ENCODE results near the gene ZDHHC21.

DNA sequence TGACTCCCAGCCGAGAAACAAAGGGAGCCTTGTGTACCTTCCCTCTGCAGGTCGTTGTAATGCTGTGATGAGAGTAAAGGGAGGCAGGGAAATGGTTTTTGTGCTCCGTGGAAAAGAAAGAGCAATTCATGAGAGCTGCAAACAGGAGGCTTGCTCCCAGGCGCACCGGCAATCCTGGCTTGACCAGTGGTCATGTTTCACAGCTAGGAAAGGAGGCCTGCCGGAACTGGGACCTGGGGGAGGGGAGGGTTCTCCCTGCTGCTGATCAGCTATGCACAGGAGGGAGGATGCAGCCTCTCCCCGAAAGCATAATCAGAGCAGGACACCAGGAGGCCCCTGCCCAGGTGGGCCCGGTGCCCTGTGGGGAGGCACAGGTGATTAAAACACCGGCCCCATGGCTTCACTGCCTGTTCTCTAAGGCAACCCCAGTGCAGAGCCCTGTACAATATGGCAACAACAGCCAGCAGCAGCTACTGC lies 131.3 kb downstream of the ZDHHC21 start:
- TF ChIP-seq, protein P1, sequence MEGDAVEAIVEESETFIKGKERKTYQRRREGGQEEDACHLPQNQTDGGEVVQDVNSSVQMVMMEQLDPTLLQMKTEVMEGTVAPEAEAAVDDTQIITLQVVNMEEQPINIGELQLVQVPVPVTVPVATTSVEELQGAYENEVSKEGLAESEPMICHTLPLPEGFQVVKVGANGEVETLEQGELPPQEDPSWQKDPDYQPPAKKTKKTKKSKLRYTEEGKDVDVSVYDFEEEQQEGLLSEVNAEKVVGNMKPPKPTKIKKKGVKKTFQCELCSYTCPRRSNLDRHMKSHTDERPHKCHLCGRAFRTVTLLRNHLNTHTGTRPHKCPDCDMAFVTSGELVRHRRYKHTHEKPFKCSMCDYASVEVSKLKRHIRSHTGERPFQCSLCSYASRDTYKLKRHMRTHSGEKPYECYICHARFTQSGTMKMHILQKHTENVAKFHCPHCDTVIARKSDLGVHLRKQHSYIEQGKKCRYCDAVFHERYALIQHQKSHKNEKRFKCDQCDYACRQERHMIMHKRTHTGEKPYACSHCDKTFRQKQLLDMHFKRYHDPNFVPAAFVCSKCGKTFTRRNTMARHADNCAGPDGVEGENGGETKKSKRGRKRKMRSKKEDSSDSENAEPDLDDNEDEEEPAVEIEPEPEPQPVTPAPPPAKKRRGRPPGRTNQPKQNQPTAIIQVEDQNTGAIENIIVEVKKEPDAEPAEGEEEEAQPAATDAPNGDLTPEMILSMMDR (conservative IDR thresholded peaks at IDR 0.05), result no peak
- no peak for TF ChIP-seq ZFX (IDR thresholded peaks at IDR 0.05)

Data from C4-2B (cell line).